HepG2 (cell line): ENCODE data around the gene DCUN1D3. TPM values are rescaled to one million over a fixed set of nuclear protein-coding genes. Genes with fewer than 3 reads are reported as not detected.

Source experiments
- IKZF5 ChIP-seq: IDR thresholded peaks from 2 replicates; pipeline ENCODE4 v1.6.1; 2018; ENCODE audit warnings: missing genetic modification reagents, mild to moderate bottlenecking, missing compliant biosample characterization
- MED1 ChIP-seq: sonication (generic); formaldehyde crosslinking; IDR thresholded peaks from 2 replicates; pipeline ENCODE4 v1.4.0; 2020; ENCODE audit warnings: missing genetic modification reagents
- NCOR1 ChIP-seq: fragments of 200-600 bp; sonication (generic); IDR thresholded peaks from 2 replicates; pipeline ENCODE4 v1.7.0; 2017; ENCODE audit warnings: antibody characterized with exemption, low read length, borderline replicate concordance
- NFE2 ChIP-seq: sonication (generic); formaldehyde crosslinking; IDR thresholded peaks from 2 replicates; pipeline ENCODE4 v1.4.0; 2020; ENCODE audit warnings: missing genetic modification reagents
- POLR2AphosphoS5 ChIP-seq: IDR thresholded peaks from 2 replicates; pipeline ENCODE4 v1.6.1; 2012; ENCODE audit warnings: low read depth, low read length
- SNAPC2 ChIP-seq: sonication (generic); formaldehyde crosslinking; IDR thresholded peaks from 2 replicates; pipeline ENCODE4 v1.8.1; 2022; ENCODE audit warnings: mild to moderate bottlenecking, missing genetic modification reagents
- YY1 ChIP-seq: IDR thresholded peaks from 2 replicates; pipeline ENCODE4 v1.6.1; 2011; ENCODE audit warnings: low read length, low read depth, moderate library complexity, mild to moderate bottlenecking; ENCODE audit not compliant: insufficient read depth, insufficient replicate concordance
- ZBTB33 ChIP-seq: sonication (generic); formaldehyde crosslinking; IDR thresholded peaks from 2 replicates; pipeline ENCODE4 v1.4.0; 2020; ENCODE audit warnings: missing genetic modification reagents
- ZNF557 ChIP-seq: sonication (generic); formaldehyde crosslinking; IDR thresholded peaks from 2 replicates; pipeline ENCODE4 v1.4.0; 2020; ENCODE audit warnings: missing genetic modification reagents
- ZNF574 ChIP-seq: sonication (generic); formaldehyde crosslinking; IDR thresholded peaks from 2 replicates; pipeline ENCODE4 v1.4.0; 2020; ENCODE audit warnings: missing genetic modification reagents
- ZNF577 ChIP-seq: sonication (generic); formaldehyde crosslinking; IDR thresholded peaks from 2 replicates; pipeline ENCODE4 v1.4.0; 2020; ENCODE audit warnings: mild to moderate bottlenecking, low read depth, missing genetic modification reagents, borderline replicate concordance
- ZNF652 ChIP-seq: IDR thresholded peaks from 2 replicates; pipeline ENCODE4 v1.6.1; 2016; ENCODE audit warnings: low read depth, borderline replicate concordance
- ZNF670 ChIP-seq: sonication (generic); formaldehyde crosslinking; IDR thresholded peaks from 2 replicates; pipeline ENCODE4 v1.8.0; 2022; ENCODE audit warnings: mild to moderate bottlenecking, missing genetic modification reagents, borderline replicate concordance
- ZNF674 ChIP-seq: sonication (generic); formaldehyde crosslinking; IDR thresholded peaks from 2 replicates; pipeline ENCODE4 v1.5.0; 2020; ENCODE audit warnings: low read depth, mild to moderate bottlenecking, missing genetic modification reagents
- ZNF775 ChIP-seq: sonication (generic); formaldehyde crosslinking; IDR thresholded peaks from 2 replicates; pipeline ENCODE4 v1.4.0; 2020; ENCODE audit warnings: missing genetic modification reagents, mild to moderate bottlenecking, moderate library complexity, borderline replicate concordance
- ZNF784 ChIP-seq: sonication (generic); formaldehyde crosslinking; IDR thresholded peaks from 2 replicates; pipeline ENCODE4 v1.5.1; 2020; ENCODE audit warnings: missing genetic modification reagents, mild to moderate bottlenecking, borderline replicate concordance
- polyA plus RNA-seq, 8 experiments: library from polyadenylated mRNA; depleted of rRNA in 3 of 8; stranded (reverse) in 7 of 8; unstranded in 1 of 8; fragments of >200 nt; fragmentation: Illumina TruSeq in 4 of 8; extraction: Trizol in 4 of 8; gene quantifications; 2 replicates each; pipeline versions ENCODE4 v1.2.1 to v1.2.3, GENCODE V29; 2011 to 2016; ENCODE audit warnings: low read depth in 4 of 8, missing spikeins in 1 of 8, mixed read lengths in 1 of 8; ENCODE audit not compliant: insufficient read depth in 1 of 8
- total RNA-seq, 5 experiments: library from RNA; depleted of rRNA; stranded (reverse); fragments of >200 nt; fragmentation: Illumina TruSeq; extraction: Trizol; gene quantifications; 2 replicates each; pipeline ENCODE4 v1.2.3, GENCODE V29; 2016; ENCODE audit warnings: low read depth in 1 of 5

The DCUN1D3 gene
- total and polyA plus RNA-seq, 2 of the 13 experiments (the other 11 are each of a cell fraction or from before 2014, with no cell fraction given), result 5.0 to 19.3 TPM

GRCh38 chr16:20866145-20866772, 33.9 kb downstream of the DCUN1D3 start (continued):
- no peak for TF ChIP-seq ZNF784 (CRISPR knock-in tag)
- TF ChIP-seq ZNF652 (CRISPR knock-in tag), result 0 out of 2 replicates have a peak, but pooled peaks have one; percentile 26
- TF ChIP-seq ZNF574 (CRISPR knock-in tag), result no peak
- TF ChIP-seq ZNF775, result no peak
- TF ChIP-seq ZNF674 (CRISPR knock-in tag), result no peak
- TF ChIP-seq POLR2AphosphoS5, result no peak
- no peak for TF ChIP-seq ZNF577
- peak; percentile 44; the same call in 1 of the 2 replicates for TF ChIP-seq ZBTB33
- TF ChIP-seq YY1, result no peak
- TF ChIP-seq IKZF5 (CRISPR knock-in tag), result no peak
- TF ChIP-seq SNAPC2 (CRISPR knock-in tag), result no peak
- no peak for TF ChIP-seq MED1 (CRISPR knock-in tag)
- TF ChIP-seq ZNF670 (CRISPR knock-in tag), result no peak
- no peak for TF ChIP-seq NCOR1
- TF ChIP-seq NFE2 (CRISPR knock-in tag), result 0 out of 2 replicates have a peak, but pooled peaks have one; percentile 33
- no peak for TF ChIP-seq ZNF557 (CRISPR knock-in tag)
